Airway epithelial cell (primary cell): ENCODE measurements around the gene OR2A2. TPM values are rescaled to one million over a fixed set of nuclear protein-coding genes. Genes with fewer than 3 reads are reported as not detected.

Experiments
- total RNA-seq: library from RNA; depleted of rRNA; stranded (reverse); fragments of >200 nt; gene quantifications from 2 replicates; pipeline ENCODE4 v1.2.3, GENCODE V29; 2015

Gene OR2A2, protein sequence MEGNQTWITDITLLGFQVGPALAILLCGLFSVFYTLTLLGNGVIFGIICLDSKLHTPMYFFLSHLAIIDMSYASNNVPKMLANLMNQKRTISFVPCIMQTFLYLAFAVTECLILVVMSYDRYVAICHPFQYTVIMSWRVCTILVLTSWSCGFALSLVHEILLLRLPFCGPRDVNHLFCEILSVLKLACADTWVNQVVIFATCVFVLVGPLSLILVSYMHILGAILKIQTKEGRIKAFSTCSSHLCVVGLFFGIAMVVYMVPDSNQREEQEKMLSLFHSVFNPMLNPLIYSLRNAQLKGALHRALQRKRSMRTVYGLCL
- not detected in 2 replicates for total RNA-seq

DNA sequence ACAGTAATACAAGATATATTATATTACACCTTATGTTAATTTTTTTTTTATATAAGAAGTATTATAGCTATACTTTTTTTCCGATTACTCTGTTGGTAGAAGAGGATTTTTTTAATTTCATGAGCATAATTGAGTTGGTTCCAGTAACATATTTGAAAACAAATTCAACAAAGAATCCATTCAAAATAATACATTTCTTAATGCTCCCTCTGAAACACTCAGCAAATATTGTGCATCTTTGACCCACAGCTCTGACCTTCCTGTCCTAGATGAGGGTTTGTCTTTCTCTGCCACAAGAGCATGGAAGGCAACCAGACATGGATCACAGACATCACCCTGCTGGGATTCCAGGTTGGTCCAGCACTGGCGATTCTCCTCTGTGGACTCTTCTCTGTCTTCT is at the start of gene OR2A2:
Gene OR2A2 (plus strand): TSS at position 301 of the 400 bp plus-strand sequence. CDS start 0 bp downstream, at position 301.

DNA sequence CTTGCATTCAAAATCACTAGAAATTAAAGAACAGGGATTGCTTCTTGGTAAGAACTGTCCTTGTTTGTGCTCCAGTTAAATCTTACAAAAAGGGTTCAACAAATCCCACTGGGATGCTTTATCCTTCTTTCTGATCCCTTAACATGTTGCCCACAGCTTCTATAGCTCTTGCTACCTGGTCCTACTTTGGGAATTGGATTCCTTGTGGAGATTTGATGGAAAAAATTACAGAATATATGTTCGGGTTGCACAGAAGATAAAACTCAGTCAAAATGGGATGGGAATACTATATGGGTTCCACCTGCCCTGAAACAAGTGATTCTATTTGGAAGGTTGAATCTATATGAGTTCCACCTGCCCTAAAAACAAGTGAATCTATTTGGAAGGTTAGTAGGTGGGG is 39.9 kb upstream of the OR2A2 start, which contains the start of gene OR2A25:
Gene OR2A25 (plus strand): TSS at position 301 of the 400 bp plus-strand sequence. CDS start 4,409 bp downstream, outside the sequence.

DNA sequence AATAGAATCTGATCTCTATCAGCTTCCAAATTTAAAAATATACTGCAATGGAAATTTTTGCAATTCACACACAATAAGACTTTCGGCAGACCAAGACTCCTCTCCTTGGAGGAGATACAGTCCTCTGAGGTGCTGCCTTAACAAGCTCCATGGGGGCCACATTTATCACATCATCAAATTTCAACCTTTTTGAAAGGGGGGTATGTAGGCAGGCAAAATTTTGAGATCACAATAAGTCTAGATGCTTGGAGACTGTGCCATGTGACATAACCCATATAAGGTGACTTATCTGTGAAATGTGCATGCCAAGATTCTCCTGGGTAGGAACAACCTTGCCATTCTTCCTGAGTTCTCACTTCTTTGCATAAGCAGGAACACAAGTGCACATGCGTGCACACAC is 23.4 kb upstream of the OR2A2 start, which contains the start of gene OR2A12:
Gene OR2A12 (plus strand): TSS at position 301 of the 400 bp plus-strand sequence. CDS start 8,830 bp downstream, outside the sequence.

DNA sequence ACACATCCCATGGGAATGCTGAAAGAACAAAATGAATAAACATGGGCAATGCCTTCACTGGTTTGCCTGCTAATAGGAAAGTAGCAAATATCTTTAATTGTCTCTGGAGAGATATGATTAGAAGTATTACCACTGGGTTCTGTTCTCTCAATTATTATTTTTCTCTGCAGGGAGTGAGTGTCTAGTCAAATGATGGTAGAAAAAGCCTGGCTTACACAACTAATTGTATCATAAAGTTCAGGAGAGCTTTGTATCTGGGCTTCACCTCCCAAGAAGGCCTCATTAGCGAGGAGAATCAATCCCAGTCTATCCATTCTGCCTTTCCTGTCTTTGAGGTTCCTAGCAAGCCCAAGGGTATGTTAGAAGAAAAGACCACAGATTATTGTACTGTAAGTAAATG is 13.5 kb downstream of the OR2A2 start, which contains the start of gene OR2A14:
Gene OR2A14 (plus strand): TSS at position 301 of the 400 bp plus-strand sequence. CDS start 5,937 bp downstream, outside the sequence.

Other genes with a start within 250 kb of the OR2A2 start
- gene TCAF1, start 207.4 kb upstream of the OR2A2 start, total RNA-seq: 29.7 and 32.7 TPM in 2 replicates
- not detected in 2 replicates for gene OR2F2, start 174.3 kb upstream of the OR2A2 start, total RNA-seq
- gene OR2F1, start 154.7 kb upstream of the OR2A2 start, total RNA-seq: not detected in 2 replicates
- gene OR6B1, start 109.3 kb upstream of the OR2A2 start, total RNA-seq: not detected in 2 replicates
- not detected in 2 replicates for gene OR2A5, start 60.6 kb upstream of the OR2A2 start, total RNA-seq
- not detected in 2 replicates for gene OR2A25, start 39.8 kb upstream of the OR2A2 start, total RNA-seq
- not detected in 2 replicates for gene OR2A12, start 23.3 kb upstream of the OR2A2 start, total RNA-seq
- not detected in 2 replicates for gene OR2A14, start 13.6 kb downstream of the OR2A2 start, total RNA-seq
- 1.4 and 1.5 TPM in 2 replicates for gene CTAGE4, start 73.9 kb downstream of the OR2A2 start, total RNA-seq
- gene ARHGEF35, start 86.2 kb downstream of the OR2A2 start, total RNA-seq: 4.0 and 7.8 TPM in 2 replicates
- gene OR2A42, start 130.0 kb downstream of the OR2A2 start, total RNA-seq: not detected in 2 replicates
- 2.5 and 2.7 TPM in 2 replicates for gene OR2A7, start 155.2 kb downstream of the OR2A2 start, total RNA-seq
- gene CTAGE8, start 159.7 kb downstream of the OR2A2 start, total RNA-seq: 0.51 and 1.1 TPM in 2 replicates
- gene OR2A1, start 202.8 kb downstream of the OR2A2 start, total RNA-seq: not detected in 2 replicates
- gene ARHGEF5, start 245.8 kb downstream of the OR2A2 start, total RNA-seq: 34.1 and 40.6 TPM in 2 replicates